Hematopoietic multipotent progenitor cell treated with erythropoietin and hydrocortisone succinate and interleukin-3 and kit ligand, for 17 days (in vitro differentiated cells): ENCODE results near the gene MRC1.
A peak's percentile ranks its signal among the peaks of the same experiment; 100 is the strongest.
"Not testable (repeated sequence)": the region's sequence is repeated elsewhere in the genome, so short reads cannot be mapped to it uniquely, and the experiment has no call there.

ENCODE experiments used
- DNase-seq: peaks from one replicate; pipeline ENCODE4 v3.0.0-alpha.2; 2015; ENCODE audit warnings: low spot score

MRC1 gene

GRCh38 chr10:17905491-17905890 lies 96.3 kb downstream of the MRC1 start:
- DNase-seq = no peak

- DNase-seq = no peak
Measured at GRCh38 chr10:17906002-17906401, 96.9 kb downstream of the MRC1 start.

DNA sequence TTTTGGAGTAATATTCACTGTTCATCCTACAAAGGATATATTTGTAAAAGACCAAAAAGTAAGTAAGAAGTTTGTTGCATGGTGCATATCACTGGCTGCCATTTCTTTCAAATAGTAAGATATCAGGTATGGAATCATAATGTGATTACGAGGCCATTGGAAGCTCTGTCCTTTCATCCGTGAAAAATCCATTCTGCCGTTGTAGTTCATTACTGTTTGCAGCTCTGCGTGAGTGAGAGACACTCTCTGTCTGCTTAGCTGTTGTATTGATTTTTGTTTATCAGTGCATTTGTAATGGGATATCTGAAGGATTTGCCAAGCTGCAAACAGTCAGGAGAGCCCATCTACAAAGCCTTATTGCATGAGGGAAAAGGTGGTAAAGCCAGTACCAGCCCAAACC lies 98.5 kb downstream of the MRC1 start:
- no peak for DNase-seq

DNA sequence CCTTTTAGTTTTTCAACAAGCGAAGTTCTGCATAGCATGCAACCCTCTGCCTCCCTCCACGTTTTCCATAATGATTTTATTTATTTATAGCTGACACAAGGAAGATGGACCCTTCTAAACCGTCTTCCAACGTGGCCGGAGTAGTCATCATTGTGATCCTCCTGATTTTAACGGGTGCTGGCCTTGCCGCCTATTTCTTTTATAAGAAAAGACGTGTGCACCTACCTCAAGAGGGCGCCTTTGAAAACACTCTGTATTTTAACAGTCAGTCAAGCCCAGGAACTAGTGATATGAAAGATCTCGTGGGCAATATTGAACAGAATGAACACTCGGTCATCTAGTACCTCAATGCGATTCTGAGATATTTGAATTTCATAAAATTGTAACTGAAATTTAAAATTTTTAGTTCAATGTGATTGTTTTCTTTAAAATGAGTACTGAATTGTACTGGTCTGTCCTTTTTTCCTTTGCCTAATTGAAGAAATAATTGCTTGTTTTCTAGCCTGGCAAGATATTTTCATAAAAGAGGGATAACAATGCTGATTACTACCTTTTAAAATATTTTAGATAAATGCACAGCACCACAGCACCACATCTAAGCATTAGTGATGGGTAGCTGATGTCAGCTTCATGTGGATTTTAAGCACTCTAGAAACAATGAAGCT lies 101.1 kb downstream of the MRC1 start:
- DNase-seq = peak; percentile 9

DNA sequence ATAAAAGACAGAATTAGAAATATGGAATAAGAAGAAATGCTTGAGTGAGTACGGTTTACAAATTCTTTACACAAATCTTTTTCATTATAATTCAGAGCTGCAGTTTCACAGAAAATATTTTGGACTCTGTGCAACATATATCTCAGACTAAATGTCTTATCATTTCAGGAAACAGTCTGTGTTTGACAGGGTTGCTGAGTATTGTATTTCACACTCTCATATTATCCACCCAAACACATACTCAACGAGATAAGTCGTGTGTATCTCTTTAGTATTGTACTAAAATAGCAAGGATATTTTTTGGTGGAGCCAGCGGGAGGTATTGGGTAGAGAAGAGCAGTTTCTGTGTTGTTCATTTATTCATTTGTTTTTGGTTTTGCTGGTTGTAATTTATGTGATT lies 103.6 kb downstream of the MRC1 start:
- no peak for DNase-seq

- DNase-seq = no peak
Measured at GRCh38 chr10:17913604-17914003, 104.5 kb downstream of the MRC1 start.

DNA sequence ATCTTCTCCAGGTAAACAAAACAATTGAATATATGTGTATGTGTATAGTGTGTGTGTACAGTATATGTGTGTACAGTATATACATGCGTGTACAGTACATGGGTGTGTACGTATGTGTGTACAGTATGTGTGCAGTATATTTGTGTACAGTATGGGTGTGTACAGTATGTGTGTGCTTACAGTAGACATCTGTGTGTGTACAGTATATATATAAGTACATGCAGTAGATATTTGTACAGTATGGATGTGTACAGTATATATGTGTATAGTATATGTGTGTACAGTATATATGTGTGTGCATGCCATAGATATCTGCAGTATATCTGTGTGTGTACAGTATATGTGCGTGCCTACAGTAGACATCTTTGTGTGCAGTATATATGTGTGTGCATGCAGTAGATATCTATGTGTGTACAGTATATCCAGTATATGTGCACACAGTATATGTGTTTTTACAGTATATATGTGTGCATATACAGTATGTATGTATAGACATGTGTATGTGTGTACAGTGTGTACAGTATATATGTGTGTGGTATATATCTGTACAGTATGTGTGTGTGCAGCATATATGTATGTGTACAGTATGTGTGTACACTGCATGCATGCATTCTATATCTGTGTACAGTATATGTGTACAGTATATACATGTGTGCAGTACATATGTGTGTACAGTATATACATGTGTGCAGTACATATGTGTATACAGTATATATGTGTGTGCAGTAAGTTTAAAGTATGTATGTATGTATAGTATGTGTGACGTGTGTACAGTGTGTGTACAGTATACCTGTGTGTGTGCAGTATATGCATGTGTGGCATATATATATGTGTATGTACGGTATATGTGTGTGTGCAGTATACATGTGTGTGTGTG lies 105.3 kb downstream of the MRC1 start:
- no peak for DNase-seq

- no peak for DNase-seq
Measured at GRCh38 chr10:17915181-17915580, 106.0 kb downstream of the MRC1 start.

- no peak for DNase-seq
Measured at GRCh38 chr10:17918187-17918903, 109.2 kb downstream of the MRC1 start.

GRCh38 chr10:17921378-17921777 lies 112.2 kb downstream of the MRC1 start:
- DNase-seq = no peak

DNA sequence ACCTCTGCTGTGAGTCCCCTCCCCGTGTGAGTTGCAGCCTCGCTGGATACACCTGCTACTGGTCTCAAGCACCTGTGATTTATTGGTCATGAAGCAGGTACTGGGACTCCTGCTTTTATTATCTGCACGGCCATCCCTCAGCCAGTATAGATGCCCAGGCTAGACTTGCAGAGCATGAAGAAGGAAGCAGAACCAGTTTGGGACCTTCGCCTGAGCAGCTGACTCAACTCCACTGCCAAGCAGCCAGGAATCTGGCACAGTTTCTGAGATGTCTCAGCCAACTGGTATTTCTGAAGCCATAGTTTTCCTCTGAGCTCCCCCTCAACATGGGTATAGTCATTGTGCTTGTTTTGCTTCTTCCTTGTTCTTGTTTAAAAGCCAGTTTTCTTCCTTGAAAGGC lies 114.6 kb downstream of the MRC1 start:
- DNase-seq = no peak

- DNase-seq = no peak
Measured at GRCh38 chr10:17943033-17943745, 134.0 kb downstream of the MRC1 start.

DNA sequence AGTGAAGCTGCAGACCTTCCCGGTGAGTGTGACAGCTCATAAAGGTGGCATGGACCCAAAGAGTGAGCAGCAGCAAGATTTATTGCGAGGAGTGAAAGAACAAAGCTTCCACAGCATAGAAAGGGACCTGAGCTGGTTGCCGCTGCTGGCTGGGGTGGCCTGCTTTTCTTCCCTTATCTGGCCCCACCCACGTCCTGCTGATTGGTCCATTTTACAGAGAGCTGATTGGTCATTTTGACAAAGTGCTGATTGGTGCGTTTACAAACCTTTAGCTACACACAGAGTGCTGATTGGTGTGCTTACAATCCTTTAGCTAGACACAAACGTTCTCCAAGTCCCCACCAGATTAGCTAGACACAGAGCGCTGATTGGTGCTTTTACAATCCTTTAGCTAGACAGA lies 141.1 kb downstream of the MRC1 start:
- DNase-seq = not testable (repeated sequence)

DNA sequence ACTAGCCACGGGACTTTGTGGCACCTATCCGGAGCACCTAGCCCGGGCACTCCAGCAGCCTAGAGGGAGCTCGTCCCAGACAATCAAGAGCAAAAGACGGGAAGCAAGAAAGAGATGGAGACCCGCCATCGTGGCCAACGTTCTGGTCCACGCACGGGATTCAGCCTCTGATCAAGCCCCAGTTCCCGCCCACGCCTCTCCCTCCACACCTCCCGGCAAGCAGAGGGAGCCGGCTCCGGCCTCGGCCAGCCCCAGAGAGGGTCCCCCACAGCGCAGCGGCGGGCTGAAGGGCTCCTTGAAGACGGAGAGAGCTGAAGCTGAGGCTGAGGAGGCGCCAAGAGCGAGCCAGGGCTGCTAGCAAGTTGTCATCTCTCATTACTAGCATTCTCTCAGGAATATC lies 141.6 kb downstream of the MRC1 start:
- DNase-seq = no peak

DNA sequence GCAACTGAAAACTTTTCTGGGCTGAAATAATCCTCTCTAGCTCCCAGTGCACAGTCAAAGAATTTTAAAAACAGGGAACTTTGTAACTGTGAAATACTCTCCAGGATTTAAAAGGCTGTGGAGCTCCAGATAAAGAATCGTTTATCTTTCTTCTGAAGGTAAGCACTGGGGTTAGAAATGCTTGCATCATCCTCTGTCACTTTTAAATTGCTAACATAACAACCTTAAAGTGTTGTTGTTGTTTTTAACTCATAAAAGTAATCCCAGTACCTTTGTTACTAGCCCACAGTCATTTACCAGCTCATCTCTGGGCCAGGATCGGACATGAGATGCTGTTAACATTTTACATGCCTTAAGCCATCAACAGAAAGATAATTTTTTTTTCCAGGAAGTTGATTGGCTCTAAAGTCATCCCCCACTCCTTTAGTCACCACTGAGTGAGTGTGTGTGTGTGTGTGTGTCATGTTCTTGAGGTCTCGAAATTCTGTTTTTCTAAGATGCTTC lies 142.8 kb downstream of the MRC1 start, which contains the start of gene SLC39A12:
Gene SLC39A12, plus strand, starts transcription at position 51 of the 504 bp plus-strand sequence. CDS start 1,359 bp downstream, outside the sequence.
- DNase-seq = no peak

DNA sequence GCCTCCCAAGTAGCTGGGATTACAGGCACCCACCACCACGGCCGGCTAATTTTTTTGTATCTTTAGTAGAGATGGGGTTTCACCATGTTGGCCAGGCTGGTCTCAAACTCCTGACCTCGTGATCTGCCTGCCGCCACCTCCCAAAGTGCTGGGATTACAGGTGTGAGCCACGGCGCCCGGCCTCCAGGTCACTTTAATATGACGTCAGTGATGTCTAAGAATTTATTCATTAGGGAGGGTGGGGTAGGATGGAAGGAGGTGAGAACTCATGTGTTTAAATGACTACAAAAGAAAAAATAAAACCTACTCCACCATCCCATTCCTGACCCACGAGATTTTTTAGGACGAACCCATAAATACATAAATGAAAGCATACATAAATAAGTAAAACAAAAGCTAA lies 145.2 kb downstream of the MRC1 start:
- DNase-seq = not testable (repeated sequence)

DNA sequence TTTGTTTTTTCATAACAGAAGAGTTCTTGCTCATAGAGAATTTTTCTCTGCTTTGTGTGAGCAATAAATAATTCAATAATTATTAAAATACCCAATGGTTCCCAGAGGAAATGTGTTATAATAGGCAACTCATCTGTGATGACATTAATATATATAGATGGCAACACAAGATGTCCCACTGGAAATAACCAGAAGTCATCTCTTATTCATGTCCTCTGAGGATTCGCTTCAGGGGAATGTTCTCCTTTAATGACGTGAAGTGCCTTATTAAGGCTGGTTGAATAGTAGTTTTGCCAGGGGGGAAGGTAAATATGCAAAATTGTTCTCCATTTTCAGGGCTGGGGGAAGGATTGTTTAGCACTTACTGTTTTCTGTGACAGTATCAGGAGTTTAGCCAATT lies 145.7 kb downstream of the MRC1 start:
- no peak for DNase-seq

DNA sequence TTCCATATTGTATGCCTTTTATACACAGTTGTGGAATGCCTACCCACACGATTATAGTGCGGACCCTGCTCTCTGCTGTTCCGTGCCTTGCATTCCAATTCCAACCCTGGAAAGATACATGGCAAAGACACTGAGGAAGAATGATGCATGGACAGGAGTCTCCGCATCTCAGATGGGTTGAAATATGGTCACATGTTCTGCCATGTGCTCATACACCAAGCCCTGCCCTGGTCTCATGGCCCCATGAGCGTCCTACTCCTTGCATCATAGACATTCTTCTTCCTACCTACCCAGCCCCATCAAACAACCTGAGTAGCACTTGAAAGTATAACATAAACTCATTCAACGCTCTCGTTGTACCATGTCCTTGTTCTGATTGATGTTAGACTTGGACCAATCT lies 148.9 kb downstream of the MRC1 start:
- DNase-seq = no peak

DNA sequence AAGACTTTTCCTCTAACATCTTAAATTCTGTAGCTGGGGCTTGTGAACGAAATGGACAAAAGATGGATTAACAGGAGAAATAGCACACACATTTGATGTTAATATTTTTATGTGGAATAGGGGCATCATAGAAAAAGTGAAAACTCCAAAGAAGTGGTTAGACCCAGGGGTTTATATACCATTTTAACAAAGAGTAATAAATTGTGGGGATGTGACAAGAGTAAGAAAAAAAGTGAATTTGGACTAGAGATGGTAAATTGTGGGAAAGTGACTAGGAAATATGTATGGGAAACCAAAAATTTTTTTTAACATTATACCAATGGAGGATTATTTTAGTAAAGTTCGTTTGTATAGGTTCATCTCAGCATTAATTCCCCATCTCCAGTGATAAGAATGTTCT lies 150.7 kb downstream of the MRC1 start:
- DNase-seq = no peak
